K562 (cell line): Measurements from ENCODE around the gene DPM1. TPM values are rescaled to one million over a fixed set of nuclear protein-coding genes. Genes with fewer than 3 reads are reported as not detected.

Experiments used
- ATAC-seq: fragments of 200-7000 bp; cut with Tn5 transposase; 3 replicates; pipeline ENCODE4 v1.9.1; 2020; ENCODE audit warnings: moderate library complexity
- BruUV-seq: library from RNA; stranded (reverse); fragments of 400-500 nt; replicated peaks from 2 replicates; lab custom pipeline; 2021; lab: Mats Ljungman, UMichigan
- CTCF ChIA-PET: fragments of 300-600 bp; formaldehyde crosslinking; extraction: SDS; loops from one replicate; lab custom pipeline; 2021; ENCODE audit warnings: low intra/inter-chr PET ratio; lab: Yijun Ruan, JAX
- POLR2A ChIA-PET: fragments of 300-600, 350-650 bp; sonication (Branson Sonifier 250); formaldehyde crosslinking; extraction: SDS; loops from one replicate; lab custom pipeline; 2021; ENCODE audit warnings: antibody characterized with exemption, inconsistent platforms; lab: Yijun Ruan, JAX
- DNase-seq, 4 experiments: peaks; one replicate each; pipeline versions ENCODE4 v3.0.0 to v3.0.0-alpha.2; 2011 to 2018; ENCODE audit warnings: low spot score in 3 of 4, mixed read lengths in 3 of 4; ENCODE audit errors: extremely low read depth in 1 of 4
- FAIRE-seq: peaks from 2 replicates; lab custom pipeline; 2011; peaks lifted over from hg19 to GRCh38; lab: Jason Lieb, UNC
- H2AFZ ChIP-seq: 2 replicates; pipeline ENCODE4 v1.6.0; 2011; ENCODE audit warnings: low read depth, low read length, control low read depth, inconsistent platforms
- H3K27ac ChIP-seq: fragments of 200-600 bp; 3 replicates; pipeline ENCODE4 v1.8.0; 2011; ENCODE audit warnings: low read depth, mild to moderate bottlenecking, control low read depth, inconsistent platforms, low read length, moderate library complexity, mixed read lengths; ENCODE audit errors: extremely low read depth
- H3K27me3 ChIP-seq, 2 experiments: fragments of 300-600 bp in 1 of 2; 2 replicates in 1 of 2; 3 replicates in 1 of 2; pipeline versions ENCODE4 v1.6.0 to v1.8.0; 2011; ENCODE audit warnings: inconsistent platforms in 2 of 2, low read length in 2 of 2, mild to moderate bottlenecking in 1 of 2, mixed read lengths in 1 of 2, moderate library complexity in 1 of 2; ENCODE audit not compliant: control insufficient read depth in 2 of 2, insufficient read depth in 2 of 2
- H3K36me3 ChIP-seq: fragments of 300-600 bp; 3 replicates; pipeline ENCODE4 v1.8.0; 2011; ENCODE audit warnings: mild to moderate bottlenecking, low read length, inconsistent platforms; ENCODE audit not compliant: control insufficient read depth, insufficient read depth
- H3K4me1 ChIP-seq, 2 experiments: fragments of 200-600 bp in 1 of 2; replicated peaks in 1 of 2; 2 replicates in 1 of 2; 3 replicates in 1 of 2; pipeline versions ENCODE4 v1.5.1 to v1.8.0; 2011; ENCODE audit warnings: inconsistent platforms in 2 of 2, low read length in 2 of 2, mild to moderate bottlenecking in 1 of 2, mixed read lengths in 1 of 2, moderate library complexity in 1 of 2; ENCODE audit not compliant: control insufficient read depth in 2 of 2, insufficient read depth in 2 of 2
- H3K4me2 ChIP-seq: 2 replicates; pipeline ENCODE4 v1.6.1; 2011; ENCODE audit warnings: low read length, control low read depth, inconsistent platforms, mixed read lengths; ENCODE audit not compliant: insufficient read depth
- H3K4me3 ChIP-seq: fragments of 200-600 bp; sonication (generic), shearing (Covaris generic); 2 replicates; pipeline ENCODE4 v1.5.1; 2016; ENCODE audit warnings: control low read depth, inconsistent platforms
- H3K79me2 ChIP-seq: fragments of 200-600 bp; 3 replicates; pipeline ENCODE4 v1.8.0; 2011; ENCODE audit warnings: low read length, inconsistent platforms; ENCODE audit not compliant: control insufficient read depth, insufficient read depth
- H3K9ac ChIP-seq, 2 experiments: 2 replicates each; pipeline versions ENCODE4 v1.6.0 to v1.6.1; 2011; ENCODE audit warnings: low read depth in 2 of 2, low read length in 2 of 2, control low read depth in 1 of 2, inconsistent platforms in 1 of 2, mild to moderate bottlenecking in 1 of 2, mixed read lengths in 1 of 2; ENCODE audit not compliant: insufficient read depth in 1 of 2
- H3K9me1 ChIP-seq: one replicate; pipeline ENCODE4 v1.6.0; 2011; ENCODE audit warnings: inconsistent platforms, mild to moderate bottlenecking, low read length, moderate library complexity; ENCODE audit not compliant: control insufficient read depth, insufficient read depth
- H3K9me3 ChIP-seq: replicated peaks from 2 replicates; pipeline ENCODE4 v1.5.1; 2011; ENCODE audit warnings: low read depth, low read length, inconsistent platforms; ENCODE audit not compliant: control insufficient read depth, insufficient read depth
- H4K20me1 ChIP-seq: replicated peaks from 2 replicates; pipeline ENCODE4 v1.6.1; 2011; ENCODE audit warnings: low read length, inconsistent platforms, mixed read lengths; ENCODE audit not compliant: control insufficient read depth, insufficient read depth
- BRF1 ChIP-seq: IDR thresholded peaks from 3 replicates; pipeline ENCODE4 v1.6.1; 2011; ENCODE audit warnings: borderline replicate concordance, mild to moderate bottlenecking; ENCODE audit not compliant: insufficient read length; ENCODE audit errors: extremely low read depth
- CBFA2T3 ChIP-seq: fragments of 450-650 bp; IDR thresholded peaks from 2 replicates; pipeline ENCODE4 v1.6.1; 2017
- CHCHD3 ChIP-seq: fragments of 250-450 bp; sonication (Bioruptor Pico); IDR thresholded peaks from 2 replicates; pipeline ENCODE4 v2.1.2; 2022; ENCODE audit warnings: mild to moderate bottlenecking
- CHD1 ChIP-seq: fragments of 200-600 bp; sonication (generic); IDR thresholded peaks from one replicate; pipeline ENCODE4 v1.6.1; 2012; ENCODE audit warnings: mild to moderate bottlenecking, moderate library complexity, low read length, inconsistent platforms
- CREB5 ChIP-seq: fragments of 250-450 bp; sonication (Bioruptor Pico); IDR thresholded peaks from 2 replicates; pipeline ENCODE4 v1.5.0; 2020; ENCODE audit warnings: mild to moderate bottlenecking
- CREBBP ChIP-seq: IDR thresholded peaks from one replicate; pipeline ENCODE4 v1.6.1; 2012; ENCODE audit warnings: low read depth, mild to moderate bottlenecking, control low read depth, inconsistent platforms, low read length
- ELF2 ChIP-seq: fragments of 250-450 bp; sonication (Bioruptor Pico); IDR thresholded peaks from 2 replicates; pipeline ENCODE4 v1.5.0; 2021; ENCODE audit warnings: mild to moderate bottlenecking
- ERF ChIP-seq: fragments of 450-650 bp; formaldehyde crosslinking; IDR thresholded peaks from 2 replicates; pipeline ENCODE4 v1.4.0; 2020; ENCODE audit warnings: mild to moderate bottlenecking, mixed read lengths
- NCOA6 ChIP-seq: fragments of 450-650 bp; IDR thresholded peaks from 2 replicates; pipeline ENCODE4 v1.6.1; 2017; ENCODE audit warnings: mild to moderate bottlenecking
- PTRF ChIP-seq: fragments of 450-650 bp; IDR thresholded peaks from 2 replicates; pipeline ENCODE4 v1.6.1; 2016; ENCODE audit warnings: mild to moderate bottlenecking, missing genetic modification characterization, missing compliant biosample characterization
- SMAD3 ChIP-seq: fragments of 450-650 bp; formaldehyde crosslinking; conservative IDR thresholded peaks from 2 replicates; pipeline ENCODE4 v1.4.0; 2020; ENCODE audit warnings: mild to moderate bottlenecking
- SMARCC2 ChIP-seq: fragments of 450-650 bp; IDR thresholded peaks from 2 replicates; pipeline ENCODE4 v1.6.1; 2017; ENCODE audit warnings: antibody characterized with exemption, moderate library complexity, mild to moderate bottlenecking, low read depth
- STAG1 ChIP-seq: sonication (generic); formaldehyde crosslinking; IDR thresholded peaks from 2 replicates; pipeline ENCODE4 v1.5.0; 2020; ENCODE audit warnings: missing genetic modification reagents, borderline replicate concordance
- TCF7 ChIP-seq: sonication (generic); IDR thresholded peaks from 2 replicates; pipeline ENCODE4 v1.6.1; 2016; ENCODE audit warnings: antibody characterized with exemption, borderline replicate concordance
- ZNF143 ChIP-seq: sonication (generic); formaldehyde crosslinking; IDR thresholded peaks from 2 replicates; pipeline ENCODE4 v1.9.0; 2022; ENCODE audit warnings: mild to moderate bottlenecking, missing genetic modification reagents
- ZNF274 ChIP-seq: IDR thresholded peaks from 2 replicates; pipeline ENCODE4 v1.6.1; 2011; ENCODE audit warnings: low read depth, mild to moderate bottlenecking, low read length, moderate library complexity, borderline replicate concordance
- ZNF324 ChIP-seq: fragments of 250-450 bp; sonication (Bioruptor Pico); IDR thresholded peaks from 2 replicates; pipeline ENCODE4 v1.4.0; 2020; ENCODE audit warnings: mild to moderate bottlenecking
- ZNF561 ChIP-seq: fragments of 450-650 bp; formaldehyde crosslinking; conservative IDR thresholded peaks from 2 replicates; pipeline ENCODE4 v1.4.0; 2020; ENCODE audit warnings: mild to moderate bottlenecking, moderate library complexity
- WGBS: fragments of 100-300 bp; shearing (Covaris generic); methylation state at CpG from one replicate; pipeline ENCODE4 v1.1.6; 2016; ENCODE audit warnings: low coverage, mixed read lengths; ENCODE audit not compliant: insufficient coverage; ENCODE audit errors: missing lambda C conversion rate; 5-methylcytosine and 5-hydroxymethylcytosine counted together
- in situ Hi-C: fragments of 300-500 bp; cut with MboI; formaldehyde crosslinking; loops from 4 replicates; pipeline ENCODE4 v1.15.0; 2018; ENCODE audit warnings: inconsistent platforms, mixed read lengths
- intact Hi-C: fragments of 100-400 bp; cut with micrococcal nuclease; formaldehyde crosslinking; loops from 2 replicates; pipeline ENCODE4 v1.14.2; 2022
- polyA plus RNA-seq, 8 experiments: library from polyadenylated mRNA; depleted of rRNA in 4 of 8; stranded (reverse) in 5 of 8; unstranded in 3 of 8; fragments of >200 nt; fragmentation: Nextera tagmentation in 2 of 8; fragmentation: Illumina TruSeq in 1 of 8; extraction: Ambion mirVana in 2 of 8; extraction: Trizol in 1 of 8; gene quantifications; 2 replicates each; pipeline versions ENCODE4 v1.2.1 to v1.2.3, GENCODE V29; 2011 to 2014; ENCODE audit warnings: inconsistent platforms in 1 of 8, missing spikeins in 1 of 8
- total RNA-seq, 7 experiments: library from RNA; depleted of rRNA in 6 of 7; stranded (reverse); fragments of >200 nt in 6 of 7; fragmentation: Illumina TruSeq in 2 of 7; extraction: Trizol in 2 of 7; gene quantifications; 2 replicates each; pipeline versions ENCODE4 v1.2.1 to v1.2.3, GENCODE V29; 2011 to 2021; ENCODE audit warnings: low replicate concordance in 1 of 7
- TF ChIP-seq, protein P1 (sequence below): sonication (generic); formaldehyde crosslinking; IDR thresholded peaks from 2 replicates; pipeline ENCODE4 v1.8.1; 2023; ENCODE audit warnings: mild to moderate bottlenecking, missing genetic modification reagents
- TF ChIP-seq, protein P2 (sequence below): fragments of 250-450 bp; sonication (Bioruptor Pico); IDR thresholded peaks from 2 replicates; pipeline ENCODE4 v1.5.0; 2020; ENCODE audit warnings: mild to moderate bottlenecking, borderline replicate concordance

Gene DPM1
- total and polyA plus RNA-seq, 9 of the 15 experiments (the other 6 are each of a cell fraction or from before 2014, with no cell fraction given), result 75.2 to 190 (median 153) TPM

GRCh38 chr20:50900261-50900660 lies 58.1 kb downstream of the DPM1 start (continued):
- TF ChIP-seq ZNF324, result no peak

DNA sequence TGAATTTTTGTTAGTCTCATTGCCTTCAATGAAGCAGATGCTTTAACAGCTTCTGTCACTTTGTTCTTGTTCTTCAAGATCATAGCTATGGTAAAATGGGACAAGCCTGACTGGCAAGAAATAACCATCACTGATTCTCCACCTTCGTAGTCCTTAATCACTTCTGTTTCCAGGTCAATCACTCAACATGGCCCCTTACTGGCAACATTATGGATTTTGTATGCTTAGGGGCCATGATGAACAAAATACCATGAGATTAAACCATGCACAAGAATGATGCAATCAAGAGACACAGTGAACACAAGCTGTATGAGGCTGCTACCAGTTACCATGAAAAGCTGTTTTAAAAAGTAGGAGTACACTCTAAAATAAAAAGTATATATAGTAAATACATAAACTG lies 59.9 kb downstream of the DPM1 start:
- POLR2A ChIA-PET, result interaction anchor here (0.7 to 1.0 kb wide), 3 partner anchors 13 to 22 kb away, joined by 3 to 6 read pairs (median 3); no protein-coding TSS in a partner anchor
- Histone ChIP-seq H3K27me3 (no peaks in the 10 kb centered on the region), H3K9me3 (no peaks in the 10 kb centered on the region), H4K20me1 (peaks cover 12% of the 10 kb centered on the region; the same call in 1 of the 2 replicates), H3K4me2 (no peak overlapping the region), H2AFZ (no peak overlapping the region), H3K4me3 (no peak overlapping the region), H3K36me3 (peaks cover 90% of the 10 kb centered on the region), H3K9me1 (peaks cover 9% of the 10 kb centered on the region), H3K79me2 (peaks cover 51% of the 10 kb centered on the region), H3K4me1 (peaks cover 0 to 20% of the 10 kb centered on the region in 2 experiments; a peak in 3 of 5 replicates), H3K9ac (no peak overlapping the region), H3K27ac (no peak overlapping the region; the same call in 2 of the 3 replicates)
- intact Hi-C loops (no loop called here), in situ Hi-C loops (no loop called here)
- CTCF ChIA-PET, result no interaction called here
- FAIRE-seq (no peak), ATAC-seq (no peak), DNase-seq (no peak)
- WGBS, result 100% methylated on average over 1 of the region's 1 CpG
- no TSS peak for BruUV-seq
- TF ChIP-seq CHCHD3 (CRISPR knock-in tag), result no peak
- no peak for TF ChIP-seq ZNF143 (CRISPR knock-in tag)
- no peak for TF ChIP-seq PTRF (tag)
- no peak for TF ChIP-seq CREBBP
- no peak for TF ChIP-seq ERF
- no peak for TF ChIP-seq NCOA6
- TF ChIP-seq, protein P1, sequence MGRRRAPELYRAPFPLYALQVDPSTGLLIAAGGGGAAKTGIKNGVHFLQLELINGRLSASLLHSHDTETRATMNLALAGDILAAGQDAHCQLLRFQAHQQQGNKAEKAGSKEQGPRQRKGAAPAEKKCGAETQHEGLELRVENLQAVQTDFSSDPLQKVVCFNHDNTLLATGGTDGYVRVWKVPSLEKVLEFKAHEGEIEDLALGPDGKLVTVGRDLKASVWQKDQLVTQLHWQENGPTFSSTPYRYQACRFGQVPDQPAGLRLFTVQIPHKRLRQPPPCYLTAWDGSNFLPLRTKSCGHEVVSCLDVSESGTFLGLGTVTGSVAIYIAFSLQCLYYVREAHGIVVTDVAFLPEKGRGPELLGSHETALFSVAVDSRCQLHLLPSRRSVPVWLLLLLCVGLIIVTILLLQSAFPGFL, result no peak
- no peak for TF ChIP-seq ZNF561 (CRISPR knock-in tag)
- no peak for TF ChIP-seq BRF1
- TF ChIP-seq CBFA2T3, result no peak
- TF ChIP-seq SMARCC2, result no peak
- no peak for TF ChIP-seq ZNF274
- TF ChIP-seq TCF7, result no peak
- TF ChIP-seq CHD1, result no peak
- no peak for TF ChIP-seq STAG1 (CRISPR knock-in tag)
- no peak for TF ChIP-seq ELF2 (CRISPR knock-in tag)
- peak; percentile 66; the same call in 1 of the 2 replicates for TF ChIP-seq SMAD3 (CRISPR knock-in tag)
- TF ChIP-seq, protein P2, sequence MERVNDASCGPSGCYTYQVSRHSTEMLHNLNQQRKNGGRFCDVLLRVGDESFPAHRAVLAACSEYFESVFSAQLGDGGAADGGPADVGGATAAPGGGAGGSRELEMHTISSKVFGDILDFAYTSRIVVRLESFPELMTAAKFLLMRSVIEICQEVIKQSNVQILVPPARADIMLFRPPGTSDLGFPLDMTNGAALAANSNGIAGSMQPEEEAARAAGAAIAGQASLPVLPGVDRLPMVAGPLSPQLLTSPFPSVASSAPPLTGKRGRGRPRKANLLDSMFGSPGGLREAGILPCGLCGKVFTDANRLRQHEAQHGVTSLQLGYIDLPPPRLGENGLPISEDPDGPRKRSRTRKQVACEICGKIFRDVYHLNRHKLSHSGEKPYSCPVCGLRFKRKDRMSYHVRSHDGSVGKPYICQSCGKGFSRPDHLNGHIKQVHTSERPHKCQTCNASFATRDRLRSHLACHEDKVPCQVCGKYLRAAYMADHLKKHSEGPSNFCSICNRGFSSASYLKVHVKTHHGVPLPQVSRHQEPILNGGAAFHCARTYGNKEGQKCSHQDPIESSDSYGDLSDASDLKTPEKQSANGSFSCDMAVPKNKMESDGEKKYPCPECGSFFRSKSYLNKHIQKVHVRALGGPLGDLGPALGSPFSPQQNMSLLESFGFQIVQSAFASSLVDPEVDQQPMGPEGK (CRISPR knock-in tag), result no peak
- no peak for TF ChIP-seq CREB5 (CRISPR knock-in tag)
